Measurements from ENCODE around the gene COL9A1. TPM values are rescaled to one million over a fixed set of nuclear protein-coding genes. Genes with fewer than 3 reads are reported as not detected.

The COL9A1 gene
- polyA plus RNA-seq, 1 of the 3 experiments (the other 2 are of a cell fraction) = 0.05 TPM

DNA sequence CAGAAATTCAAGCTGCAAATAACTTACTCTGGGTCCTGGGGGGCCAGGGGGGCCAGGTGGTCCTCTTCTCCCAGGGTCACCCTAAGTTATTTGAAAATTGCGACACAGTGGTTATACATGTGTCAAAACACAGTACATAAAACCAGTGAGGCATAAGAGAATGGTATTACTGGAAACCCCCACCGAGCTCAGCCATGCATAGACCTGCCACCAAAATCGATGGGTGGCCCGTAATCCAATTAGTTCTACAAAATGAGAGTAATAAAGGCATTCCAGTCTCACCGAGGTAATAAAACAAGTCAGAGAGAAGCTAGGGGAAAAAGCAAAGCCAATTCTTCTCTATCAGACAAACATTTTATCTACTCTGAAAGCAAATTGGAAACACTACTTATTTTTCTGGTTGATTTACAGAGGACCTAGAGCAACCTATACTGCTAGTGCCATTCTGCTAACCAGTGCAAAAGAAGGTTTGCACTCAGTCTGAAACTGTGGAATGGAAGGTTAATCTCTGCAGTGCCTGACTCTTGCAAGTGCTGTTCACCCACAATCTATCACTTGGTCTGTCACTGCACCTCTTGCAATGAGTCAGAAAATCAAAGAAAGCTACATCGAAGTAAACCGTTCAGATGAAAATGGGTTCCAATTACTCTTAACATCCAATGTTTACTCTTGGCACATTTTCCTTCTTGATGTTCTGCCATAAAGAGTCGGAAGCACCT is 32.4 kb downstream of the COL9A1 start:
- H2AFZ ChIP-seq (ENCODE audit: low read depth) = no peak overlapping the region
- H3K9me2 ChIP-seq = no peaks in the 10 kb centered on the region
- H3K4me2 ChIP-seq = no peak overlapping the region
- no peak for DNase-seq
- WGBS (ENCODE audit: low lambda C conversion rate) = 48% methylated on average over 8 of the region's 8 CpGs
- H3K4me3 ChIP-seq (ENCODE audit: low read depth in 2 of 2, low read length in 1 of 2) = no peak overlapping the region
- H3K79me2 ChIP-seq (ENCODE audit: insufficient read depth) = no peaks in the 10 kb centered on the region
- CTCF ChIA-PET = interaction anchor here (0.9 to 3.0 kb wide), 4 partner anchors 40 to 99 kb away, joined by 3 to 13 read pairs (median 4); no protein-coding TSS in a partner anchor
- no peaks in the 10 kb centered on the region for H3K36me3 ChIP-seq (replicated peaks in 1 of 2; ENCODE audit: control insufficient read depth in 1 of 2, insufficient read depth in 2 of 2, low read length in 1 of 2)
- H3K4me1 ChIP-seq (ENCODE audit: control insufficient read depth in 1 of 2, insufficient read depth in 2 of 2, low read depth in 1 of 2, low read length in 1 of 2) = no peaks in the 10 kb centered on the region; a peak in 1 of 4 replicates
- no peak for TF ChIP-seq JUND (IDR thresholded peaks at IDR 0.05)
- TF ChIP-seq MEF2A (IDR thresholded peaks at IDR 0.05; ENCODE audit: borderline replicate concordance, low read depth) = no peak
- TF ChIP-seq TEAD4 (IDR thresholded peaks at IDR 0.05; ENCODE audit: borderline replicate concordance, insufficient read depth) = no peak
- TF ChIP-seq CHD2 (IDR thresholded peaks at IDR 0.05; ENCODE audit: low read length, partially characterized antibody) = no peak
- TF ChIP-seq TAF1 (IDR thresholded peaks at IDR 0.05; ENCODE audit: borderline replicate concordance, low read depth, low read length) = no peak
- TF ChIP-seq, protein P1, sequence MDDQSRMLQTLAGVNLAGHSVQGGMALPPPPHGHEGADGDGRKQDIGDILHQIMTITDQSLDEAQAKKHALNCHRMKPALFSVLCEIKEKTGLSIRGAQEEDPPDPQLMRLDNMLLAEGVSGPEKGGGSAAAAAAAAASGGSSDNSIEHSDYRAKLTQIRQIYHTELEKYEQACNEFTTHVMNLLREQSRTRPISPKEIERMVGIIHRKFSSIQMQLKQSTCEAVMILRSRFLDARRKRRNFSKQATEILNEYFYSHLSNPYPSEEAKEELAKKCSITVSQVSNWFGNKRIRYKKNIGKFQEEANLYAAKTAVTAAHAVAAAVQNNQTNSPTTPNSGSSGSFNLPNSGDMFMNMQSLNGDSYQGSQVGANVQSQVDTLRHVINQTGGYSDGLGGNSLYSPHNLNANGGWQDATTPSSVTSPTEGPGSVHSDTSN (IDR thresholded peaks at IDR 0.05) = no peak
- TF ChIP-seq SMC3 (IDR thresholded peaks at IDR 0.05; ENCODE audit: low read depth, low read length) = no peak
- H3K9ac ChIP-seq = no peak overlapping the region
- POLR2A ChIA-PET = no interaction called here
- no peaks in the 10 kb centered on the region for H3K27me3 ChIP-seq (ENCODE audit: insufficient read depth)
- no peak overlapping the region; a peak in 1 of 4 replicates for H3K27ac ChIP-seq (ENCODE audit: low read depth in 2 of 2, low read length in 1 of 2)
- H3K9me3 ChIP-seq = no peaks in the 10 kb centered on the region
- H3F3A ChIP-seq (replicated peaks; ENCODE audit: insufficient read depth) = no peaks in the 10 kb centered on the region
- H4K20me1 ChIP-seq (ENCODE audit: insufficient read depth) = no peaks in the 10 kb centered on the region

DNA sequence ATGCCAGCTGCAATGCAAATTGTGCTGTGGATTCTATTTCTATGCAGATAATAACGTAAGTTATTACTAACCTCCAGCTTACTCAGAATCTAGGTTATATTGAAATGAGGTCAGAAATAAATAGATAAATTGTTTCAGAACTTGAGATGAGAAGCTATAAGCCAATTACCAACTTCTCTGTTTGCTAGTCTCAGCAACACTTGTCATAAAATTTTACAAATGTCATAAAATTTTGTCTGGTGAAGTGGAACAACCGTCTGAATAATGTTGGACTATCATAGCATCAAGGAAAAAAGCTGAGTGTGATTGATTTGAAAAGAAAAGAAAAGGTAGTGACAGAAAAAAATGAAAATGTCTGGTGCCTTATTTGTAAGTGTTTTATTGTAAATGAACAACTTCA is 36.7 kb downstream of the COL9A1 start:
- no peak overlapping the region for H3K9ac ChIP-seq
- WGBS (ENCODE audit: low lambda C conversion rate) = 39% methylated on average over 2 of the region's 2 CpGs
- H3K27me3 ChIP-seq (ENCODE audit: insufficient read depth) = no peaks in the 10 kb centered on the region
- CTCF ChIA-PET = interaction anchor here (0.6 to 1.7 kb wide), 2 partner anchors 12 to 961 kb away, joined by 3 to 4 read pairs; no protein-coding TSS in a partner anchor
- H3K9me3 ChIP-seq = no peaks in the 10 kb centered on the region
- H3K4me1 ChIP-seq (ENCODE audit: control insufficient read depth in 1 of 2, insufficient read depth in 2 of 2, low read depth in 1 of 2, low read length in 1 of 2) = no peaks in the 10 kb centered on the region; a peak in 1 of 4 replicates
- H3K36me3 ChIP-seq (replicated peaks in 1 of 2; ENCODE audit: control insufficient read depth in 1 of 2, insufficient read depth in 2 of 2, low read length in 1 of 2) = no peaks in the 10 kb centered on the region
- H3K27ac ChIP-seq (ENCODE audit: low read depth in 2 of 2, low read length in 1 of 2) = no peak overlapping the region
- POLR2A ChIA-PET = no interaction called here
- no peaks in the 10 kb centered on the region for H3K79me2 ChIP-seq (ENCODE audit: insufficient read depth)
- no peak for DNase-seq
- H4K20me1 ChIP-seq (ENCODE audit: insufficient read depth) = no peaks in the 10 kb centered on the region
- H3K9me2 ChIP-seq = no peaks in the 10 kb centered on the region
- no peak overlapping the region for H2AFZ ChIP-seq (ENCODE audit: low read depth)
- TF ChIP-seq CHD2 (IDR thresholded peaks at IDR 0.05; ENCODE audit: low read length, partially characterized antibody) = no peak
- no peak for TF ChIP-seq MEF2A (IDR thresholded peaks at IDR 0.05; ENCODE audit: borderline replicate concordance, low read depth)
- no peak for TF ChIP-seq SMC3 (IDR thresholded peaks at IDR 0.05; ENCODE audit: low read depth, low read length)
- no peak for TF ChIP-seq RAD21 (IDR thresholded peaks at IDR 0.05; ENCODE audit: low read length)
- no peak for TF ChIP-seq GABPA (IDR thresholded peaks at IDR 0.05; ENCODE audit: low read depth)
- no peak for TF ChIP-seq IRF3 (IDR thresholded peaks at IDR 0.05; ENCODE audit: low read depth, low read length)
- TF ChIP-seq TEAD4 (IDR thresholded peaks at IDR 0.05; ENCODE audit: borderline replicate concordance, insufficient read depth) = no peak
- H3F3A ChIP-seq (replicated peaks; ENCODE audit: insufficient read depth) = no peaks in the 10 kb centered on the region
- H3K4me2 ChIP-seq = no peak overlapping the region
- H3K4me3 ChIP-seq (ENCODE audit: low read depth in 2 of 2, low read length in 1 of 2) = no peak overlapping the region
